Right atrium auricular region (tissue), 2 donors: Measurements from ENCODE around the gene PLEKHG3. TPM values are rescaled to one million over a fixed set of nuclear protein-coding genes. Genes with fewer than 3 reads are reported as not detected.

ENCODE experiments used
- DNase-seq: peaks from one replicate; pipeline ENCODE4 v3.0.0-alpha.2; 2019; ENCODE audit warnings: low spot score
- H3K27ac ChIP-seq, 2 donors: fragments of 200-600 bp; sonication (generic); 1 replicate in 1 of 2; 2 replicates in 1 of 2; pipeline ENCODE4 v1.5.1; 2016 to 2019
- H3K27me3 ChIP-seq, 2 donors: fragments of 200-600 bp; sonication (generic); one replicate each; pipeline versions ENCODE4 v1.5.1 to v1.6.0; 2017 to 2019
- H3K36me3 ChIP-seq: fragments of 200-600 bp; sonication (generic); one replicate; pipeline ENCODE4 v1.5.1; 2016
- H3K4me1 ChIP-seq, 2 donors: fragments of 200-600 bp; sonication (generic); one replicate each; pipeline versions ENCODE4 v1.5.1 to v1.6.0; 2017 to 2019
- H3K4me3 ChIP-seq, 2 donors: fragments of 200-600 bp; sonication (generic); 1 replicate in 1 of 2; 2 replicates in 1 of 2; pipeline ENCODE4 v1.5.1; 2017 to 2019; ENCODE audit warnings: mild to moderate bottlenecking in 1 of 2, moderate library complexity in 1 of 2
- H3K9me3 ChIP-seq, 2 donors: fragments of 200-600 bp; sonication (generic); one replicate each; pipeline ENCODE4 v1.5.1; 2019
- total RNA-seq, 2 donors: library from RNA; depleted of rRNA; stranded (reverse); fragments of >200 nt; gene quantifications; one replicate each; pipeline ENCODE4 v1.1.0, GENCODE V29; 2016
- TF ChIP-seq, protein P1 (sequence below), 2 donors: fragments of 200-600 bp; sonication (generic); IDR thresholded peaks; one replicate each; pipeline ENCODE4 v1.5.1; 2019; ENCODE audit warnings: antibody characterized with exemption in 2 of 2

Gene PLEKHG3
- total RNA-seq, 2 donors from 2014 or later = 26.1 to 28.1 TPM

DNA sequence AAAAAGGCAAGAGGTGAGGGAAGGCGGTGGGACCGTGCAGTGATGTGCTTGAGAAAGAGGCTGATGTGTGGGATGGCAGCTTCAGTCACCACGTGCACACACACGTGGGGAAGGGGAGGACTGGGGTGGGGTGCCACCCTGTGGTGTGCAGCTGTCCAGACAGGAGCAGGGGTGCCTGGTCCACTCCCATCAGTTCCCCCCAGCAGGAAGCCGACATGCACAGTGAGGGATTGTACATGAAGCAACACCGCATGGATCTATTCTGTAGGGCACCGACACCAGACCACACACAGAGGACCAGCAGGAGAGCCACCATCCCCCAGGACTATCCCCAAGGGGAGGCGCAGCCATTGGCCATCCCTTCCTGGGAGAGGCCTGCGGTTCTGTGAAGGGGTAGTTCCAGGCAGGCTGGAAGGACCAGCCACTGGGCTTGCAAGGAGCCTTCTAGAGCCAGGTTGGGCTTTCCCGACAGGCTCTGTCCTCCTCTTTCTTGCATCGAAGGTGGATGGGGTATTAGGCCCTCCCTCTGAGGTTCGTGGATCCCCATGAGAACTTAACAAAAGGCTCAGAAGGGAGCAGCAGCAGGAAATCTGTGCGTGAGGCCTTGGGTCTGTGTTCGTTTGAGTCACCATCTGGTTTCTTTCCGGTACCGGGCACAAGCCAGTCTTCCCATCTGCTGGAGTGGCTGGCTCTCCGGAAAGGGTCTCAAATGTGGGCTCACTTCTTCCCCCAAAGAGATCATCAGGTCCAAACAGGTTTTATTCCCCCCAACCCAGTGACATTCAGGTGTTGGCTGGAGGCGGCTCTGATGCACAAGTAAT is 59.8 kb downstream of the PLEKHG3 start:
- TF ChIP-seq, protein P1, sequence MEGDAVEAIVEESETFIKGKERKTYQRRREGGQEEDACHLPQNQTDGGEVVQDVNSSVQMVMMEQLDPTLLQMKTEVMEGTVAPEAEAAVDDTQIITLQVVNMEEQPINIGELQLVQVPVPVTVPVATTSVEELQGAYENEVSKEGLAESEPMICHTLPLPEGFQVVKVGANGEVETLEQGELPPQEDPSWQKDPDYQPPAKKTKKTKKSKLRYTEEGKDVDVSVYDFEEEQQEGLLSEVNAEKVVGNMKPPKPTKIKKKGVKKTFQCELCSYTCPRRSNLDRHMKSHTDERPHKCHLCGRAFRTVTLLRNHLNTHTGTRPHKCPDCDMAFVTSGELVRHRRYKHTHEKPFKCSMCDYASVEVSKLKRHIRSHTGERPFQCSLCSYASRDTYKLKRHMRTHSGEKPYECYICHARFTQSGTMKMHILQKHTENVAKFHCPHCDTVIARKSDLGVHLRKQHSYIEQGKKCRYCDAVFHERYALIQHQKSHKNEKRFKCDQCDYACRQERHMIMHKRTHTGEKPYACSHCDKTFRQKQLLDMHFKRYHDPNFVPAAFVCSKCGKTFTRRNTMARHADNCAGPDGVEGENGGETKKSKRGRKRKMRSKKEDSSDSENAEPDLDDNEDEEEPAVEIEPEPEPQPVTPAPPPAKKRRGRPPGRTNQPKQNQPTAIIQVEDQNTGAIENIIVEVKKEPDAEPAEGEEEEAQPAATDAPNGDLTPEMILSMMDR (IDR thresholded peaks at IDR 0.05) = no peak
- Histone ChIP-seq H3K27me3 (no peaks in the 10 kb centered on the region), H3K27ac (peak overlapping the region; percentile 21 to 73), H3K4me1 (peaks cover 0 to 56% of the 10 kb centered on the region in 2 donors), H3K36me3 (peaks cover 3% of the 10 kb centered on the region), H3K9me3 (no peaks in the 10 kb centered on the region), H3K4me3 (peak overlapping the region in 1 of 2 donors; percentile 31)
- no peak for DNase-seq

DNA sequence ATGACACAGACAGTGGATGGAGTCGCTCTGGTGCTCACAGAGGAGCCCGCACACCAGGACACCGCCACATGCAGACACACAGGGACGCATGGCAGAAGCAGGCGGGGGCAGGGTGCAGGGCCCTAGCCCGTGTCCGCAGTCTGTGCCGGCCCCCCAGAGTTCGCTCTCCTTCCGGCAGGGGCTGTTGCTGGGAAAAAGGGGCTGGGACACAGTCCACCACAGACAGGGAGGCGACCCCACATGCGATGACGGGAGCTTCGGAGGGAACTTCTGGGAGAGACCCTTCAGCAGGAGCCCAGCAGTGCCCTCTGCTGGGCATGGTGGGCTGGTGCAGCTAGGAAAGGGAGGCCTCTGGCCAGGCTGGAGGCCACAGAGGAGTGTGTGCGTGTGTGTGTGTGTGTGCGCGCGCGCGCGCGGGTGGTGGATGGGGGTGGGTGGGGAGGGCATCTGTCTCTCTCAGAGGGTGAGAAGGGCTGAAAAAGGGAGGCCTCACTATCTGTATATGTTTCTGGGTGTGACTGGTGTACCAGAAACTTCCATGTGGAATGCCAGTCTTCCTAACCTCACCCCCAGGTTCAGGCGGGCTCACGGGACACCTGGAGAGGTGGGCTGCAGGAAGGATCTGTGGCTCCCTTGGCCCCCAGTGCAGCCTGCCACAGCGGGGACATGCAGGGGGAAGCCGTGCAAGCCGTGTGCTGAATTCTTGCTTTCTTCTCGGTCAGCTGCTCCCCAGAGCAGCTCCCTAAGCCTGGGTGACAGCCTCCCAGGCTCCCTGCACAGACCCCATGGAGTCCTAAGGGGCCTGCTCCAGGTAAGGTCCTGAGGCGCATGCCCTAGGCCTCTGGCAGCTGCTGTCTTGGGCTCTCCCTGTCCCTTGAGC is 60.7 kb downstream of the PLEKHG3 start:
- DNase-seq = peak; percentile 79
- peaks cover 6% of the 10 kb centered on the region for H3K36me3 ChIP-seq
- no peaks in the 10 kb centered on the region for H3K27me3 ChIP-seq
- peak overlapping the region; percentile 21 to 73 for H3K27ac ChIP-seq
- H3K4me1 ChIP-seq = peaks cover 0 to 47% of the 10 kb centered on the region in 2 donors
- TF ChIP-seq, protein P1 (IDR thresholded peaks at IDR 0.05) = peak; percentile 94 to 95
- H3K4me3 ChIP-seq = peak overlapping the region in 1 of 2 donors; percentile 31
- H3K9me3 ChIP-seq = no peaks in the 10 kb centered on the region

DNA sequence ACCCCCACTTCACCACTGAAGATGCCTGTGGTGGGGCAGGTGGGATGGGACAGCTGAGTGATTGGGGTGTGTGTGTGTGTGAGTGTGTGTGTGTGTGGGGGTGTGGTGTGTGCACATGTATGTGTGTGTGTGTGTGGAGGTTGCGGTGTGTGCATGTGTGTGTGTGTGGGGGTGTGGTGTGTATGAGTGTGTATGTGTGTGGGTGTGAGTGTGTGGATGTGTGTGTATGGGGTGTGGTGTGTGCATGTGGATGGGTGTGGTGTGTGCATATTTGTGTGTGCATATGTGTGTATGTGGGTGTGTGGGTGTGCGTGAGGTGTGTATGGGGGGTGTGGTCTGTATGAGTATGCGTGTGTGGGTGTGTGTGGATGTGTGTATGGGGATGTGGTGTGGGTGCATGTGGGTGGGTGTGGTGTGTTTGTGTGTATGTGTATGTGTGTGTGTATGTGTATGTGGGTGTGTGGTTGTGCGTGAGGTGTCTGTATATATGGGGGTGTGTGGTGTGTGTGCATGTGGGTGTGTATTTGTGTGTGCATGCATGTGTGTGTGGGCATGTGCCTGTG is 61.6 kb downstream of the PLEKHG3 start:
- no peak for DNase-seq

GRCh38 chr14:64766430-64767151 is 62.4 kb downstream of the PLEKHG3 start:
- Histone ChIP-seq H3K27me3 (no peaks in the 10 kb centered on the region), H3K36me3 (peaks cover 20% of the 10 kb centered on the region), H3K9me3 (no peaks in the 10 kb centered on the region), H3K27ac (no peak overlapping the region), H3K4me3 (no peak overlapping the region), H3K4me1 (peaks cover 0 to 31% of the 10 kb centered on the region in 2 donors)
- TF ChIP-seq, protein P1 (IDR thresholded peaks at IDR 0.05) = no peak
- no peak for DNase-seq

More for the DNA sequence above, 61.6 kb downstream of the PLEKHG3 start:
- H3K36me3 ChIP-seq = peaks cover 13% of the 10 kb centered on the region
- H3K27ac ChIP-seq = no peak overlapping the region
- peaks cover 0 to 39% of the 10 kb centered on the region in 2 donors for H3K4me1 ChIP-seq
- TF ChIP-seq, protein P1 (IDR thresholded peaks at IDR 0.05) = no peak
- no peaks in the 10 kb centered on the region for H3K27me3 ChIP-seq
- no peaks in the 10 kb centered on the region for H3K9me3 ChIP-seq
- H3K4me3 ChIP-seq = no peak overlapping the region
